Duodenal mucosa (tissue), 2 donors: ENCODE data around the gene FZD8.
A peak's percentile ranks its signal among the peaks of the same experiment; 100 is the strongest.

Experiments used
- H3K27ac ChIP-seq: one replicate; pipeline ENCODE4 v1.7.0; 2013; ENCODE audit warnings: low read depth, low read length
- H3K27me3 ChIP-seq, 2 donors: one replicate each; pipeline ENCODE4 v1.7.0; 2013; ENCODE audit warnings: low read length in 2 of 2, control low read depth in 1 of 2; ENCODE audit not compliant: insufficient read depth in 2 of 2, control insufficient read depth in 1 of 2
- H3K36me3 ChIP-seq, 2 donors: one replicate each; pipeline ENCODE4 v1.7.0; 2013; ENCODE audit warnings: low read length in 2 of 2, control low read depth in 1 of 2; ENCODE audit not compliant: insufficient read depth in 2 of 2, control insufficient read depth in 1 of 2
- H3K4me1 ChIP-seq, 2 donors: one replicate each; pipeline ENCODE4 v1.7.0; 2013; ENCODE audit warnings: low read length in 2 of 2, control low read depth in 1 of 2; ENCODE audit not compliant: insufficient read depth in 2 of 2, control insufficient read depth in 1 of 2
- H3K4me3 ChIP-seq, 2 donors: one replicate each; pipeline ENCODE4 v1.7.0; 2013; ENCODE audit warnings: low read length in 2 of 2, low read depth in 1 of 2
- H3K9ac ChIP-seq, 2 donors: one replicate each; pipeline ENCODE4 v1.7.0; 2013; ENCODE audit warnings: low read length in 2 of 2, low read depth in 1 of 2
- H3K9me3 ChIP-seq, 2 donors: one replicate each; pipeline ENCODE4 v1.7.0; 2013; ENCODE audit warnings: low read length in 2 of 2, control low read depth in 1 of 2; ENCODE audit not compliant: control insufficient read depth in 1 of 2

The FZD8 gene

DNA sequence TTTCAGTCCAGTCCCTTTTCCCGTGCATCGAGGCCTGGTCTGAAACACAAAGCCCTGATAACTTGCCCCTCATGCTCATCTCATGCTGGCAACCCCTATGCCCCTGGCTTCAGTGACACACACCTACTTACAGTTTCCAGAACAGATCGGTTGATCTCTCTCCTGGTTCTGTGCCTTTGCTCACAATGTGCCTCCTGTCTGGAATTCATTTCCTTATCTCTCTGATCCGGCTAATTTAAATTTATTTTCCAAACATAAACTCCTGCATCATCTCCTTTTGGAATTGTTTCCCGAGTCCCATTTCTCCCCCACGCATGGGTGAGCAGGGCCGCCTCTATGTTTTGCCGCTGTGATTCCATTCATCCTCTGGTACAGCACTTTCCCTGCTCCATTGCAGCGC is 25.9 kb upstream of the FZD8 start:
- Histone ChIP-seq H3K36me3 (no peaks in the 10 kb centered on the region), H3K9ac (no peak overlapping the region), H3K4me1 (no peaks in the 10 kb centered on the region)

GRCh38 chr10:35667270-35667889 is 25.3 kb upstream of the FZD8 start:
- Histone ChIP-seq H3K9ac (no peak overlapping the region), H3K4me3 (no peak overlapping the region), H3K4me1 (no peaks in the 10 kb centered on the region), H3K27me3 (no peaks in the 10 kb centered on the region), H3K36me3 (no peaks in the 10 kb centered on the region), H3K9me3 (peaks cover 2 to 4% of the 10 kb centered on the region in 2 donors), H3K27ac (no peak overlapping the region)

More for the DNA sequence above, 25.9 kb upstream of the FZD8 start:
- H3K9me3 ChIP-seq, result peaks cover 2 to 4% of the 10 kb centered on the region in 2 donors
- no peak overlapping the region for H3K4me3 ChIP-seq
- H3K27ac ChIP-seq, result no peak overlapping the region
- no peaks in the 10 kb centered on the region for H3K27me3 ChIP-seq

DNA sequence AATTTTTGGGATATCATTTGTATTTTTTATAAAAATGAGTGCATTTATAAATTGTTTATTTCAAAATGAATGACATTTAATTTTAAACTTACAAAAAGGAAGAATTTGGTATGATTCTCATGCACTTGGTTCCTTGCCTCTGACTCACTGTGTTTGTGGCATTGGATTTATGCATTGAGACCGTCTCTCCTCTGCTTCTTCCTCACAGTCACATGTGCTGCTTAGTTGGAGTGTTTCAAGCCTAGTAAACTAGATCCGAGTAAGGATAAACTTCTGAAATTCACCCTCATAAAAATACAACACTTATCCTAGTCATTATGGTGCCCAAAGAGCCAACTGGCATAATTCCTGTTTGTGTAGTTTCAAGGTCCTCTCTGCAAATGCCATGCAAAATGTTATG is 19.1 kb upstream of the FZD8 start:
- H3K9ac ChIP-seq, result no peak overlapping the region
- H3K4me1 ChIP-seq, result no peaks in the 10 kb centered on the region
- H3K9me3 ChIP-seq, result no peaks in the 10 kb centered on the region
- H3K36me3 ChIP-seq, result no peaks in the 10 kb centered on the region
- H3K27ac ChIP-seq, result no peak overlapping the region
- H3K27me3 ChIP-seq, result no peaks in the 10 kb centered on the region
- no peak overlapping the region for H3K4me3 ChIP-seq

DNA sequence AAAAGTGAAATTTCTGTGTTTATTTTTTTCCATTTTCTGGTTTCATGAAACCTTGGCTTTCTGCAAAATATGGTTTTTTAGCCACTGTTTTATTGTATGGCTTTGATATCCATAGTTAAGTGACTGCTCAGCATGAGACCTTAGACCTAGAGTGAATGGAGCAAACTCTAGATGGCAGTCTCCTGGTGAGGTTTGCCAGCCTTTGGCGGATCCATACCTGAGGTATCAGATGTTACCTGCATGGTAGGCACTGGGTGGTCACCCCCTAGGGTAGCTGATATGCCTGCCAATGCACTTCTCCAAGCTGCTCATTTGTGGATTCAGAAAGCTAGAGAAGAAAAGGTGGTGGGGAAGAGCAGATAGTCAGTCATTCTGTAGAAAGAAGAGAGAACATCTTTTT is 17.4 kb upstream of the FZD8 start:
- H3K9me3 ChIP-seq, result no peaks in the 10 kb centered on the region
- no peaks in the 10 kb centered on the region for H3K27me3 ChIP-seq
- no peak overlapping the region for H3K27ac ChIP-seq
- H3K36me3 ChIP-seq, result no peaks in the 10 kb centered on the region
- no peaks in the 10 kb centered on the region for H3K4me1 ChIP-seq
- H3K4me3 ChIP-seq, result no peak overlapping the region
- H3K9ac ChIP-seq, result no peak overlapping the region

GRCh38 chr10:35657621-35658020 is 15.5 kb upstream of the FZD8 start:
- H3K9ac ChIP-seq, result no peak overlapping the region
- H3K27me3 ChIP-seq, result no peaks in the 10 kb centered on the region

DNA sequence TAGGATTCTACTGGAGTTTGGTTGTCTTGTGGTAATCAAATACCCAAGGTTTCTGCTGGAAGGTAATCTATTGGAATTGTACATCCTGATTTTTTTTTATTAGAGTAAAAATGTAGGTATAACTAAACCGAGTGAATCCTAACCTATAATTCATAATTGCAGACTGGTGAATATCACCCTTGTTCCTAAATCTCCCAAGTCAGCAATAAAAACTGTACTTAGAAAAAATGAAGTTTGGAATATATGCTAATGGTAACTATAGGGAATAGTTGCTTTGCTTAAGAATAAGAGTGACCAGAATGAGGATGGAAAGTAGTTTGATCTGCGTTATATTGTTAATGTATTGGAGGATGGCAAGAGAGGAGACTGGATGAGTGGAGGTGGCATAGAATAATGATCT is 10.7 kb upstream of the FZD8 start:
- H3K27ac ChIP-seq, result no peak overlapping the region
- no peaks in the 10 kb centered on the region for H3K9me3 ChIP-seq
- no peaks in the 10 kb centered on the region for H3K4me1 ChIP-seq
- no peak overlapping the region for H3K4me3 ChIP-seq
- no peaks in the 10 kb centered on the region for H3K36me3 ChIP-seq
- no peaks in the 10 kb centered on the region for H3K27me3 ChIP-seq
- H3K9ac ChIP-seq, result no peak overlapping the region

More at GRCh38 chr10:35657621-35658020, 15.5 kb upstream of the FZD8 start:
- Histone ChIP-seq H3K36me3 (no peaks in the 10 kb centered on the region), H3K4me1 (no peaks in the 10 kb centered on the region), H3K27ac (no peak overlapping the region), H3K9me3 (no peaks in the 10 kb centered on the region), H3K4me3 (no peak overlapping the region)

DNA sequence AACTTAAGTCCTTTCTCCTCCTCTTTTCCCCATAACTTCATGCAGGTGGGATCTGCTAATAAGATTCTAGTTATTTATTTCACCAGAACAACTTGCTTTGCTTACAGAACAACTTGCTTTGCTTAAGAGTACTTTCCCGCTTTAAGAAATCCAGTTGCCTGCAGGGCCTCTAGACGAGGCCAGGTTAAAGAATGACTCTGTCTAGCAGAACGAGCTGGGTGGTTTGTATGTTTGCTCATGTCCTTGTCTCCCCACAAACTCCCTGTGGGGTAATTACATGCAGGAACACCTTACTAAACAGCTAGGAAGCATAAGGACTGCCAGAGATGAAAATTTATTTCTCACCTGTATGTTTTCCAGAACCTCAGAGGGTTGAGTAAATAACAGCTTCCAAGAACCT is 8.8 kb upstream of the FZD8 start:
- no peaks in the 10 kb centered on the region for H3K4me1 ChIP-seq
- no peak overlapping the region for H3K27ac ChIP-seq
- no peaks in the 10 kb centered on the region for H3K36me3 ChIP-seq
- H3K9me3 ChIP-seq, result no peaks in the 10 kb centered on the region
- H3K4me3 ChIP-seq, result no peak overlapping the region
- no peak overlapping the region for H3K9ac ChIP-seq
- no peaks in the 10 kb centered on the region for H3K27me3 ChIP-seq

- Histone ChIP-seq H3K4me3 (peak overlapping the region; percentile 70 to 82), H3K9ac (no peak overlapping the region), H3K27ac (no peak overlapping the region)
Observed at GRCh38 chr10:35644050-35644950, 2.2 kb upstream of the FZD8 start.

DNA sequence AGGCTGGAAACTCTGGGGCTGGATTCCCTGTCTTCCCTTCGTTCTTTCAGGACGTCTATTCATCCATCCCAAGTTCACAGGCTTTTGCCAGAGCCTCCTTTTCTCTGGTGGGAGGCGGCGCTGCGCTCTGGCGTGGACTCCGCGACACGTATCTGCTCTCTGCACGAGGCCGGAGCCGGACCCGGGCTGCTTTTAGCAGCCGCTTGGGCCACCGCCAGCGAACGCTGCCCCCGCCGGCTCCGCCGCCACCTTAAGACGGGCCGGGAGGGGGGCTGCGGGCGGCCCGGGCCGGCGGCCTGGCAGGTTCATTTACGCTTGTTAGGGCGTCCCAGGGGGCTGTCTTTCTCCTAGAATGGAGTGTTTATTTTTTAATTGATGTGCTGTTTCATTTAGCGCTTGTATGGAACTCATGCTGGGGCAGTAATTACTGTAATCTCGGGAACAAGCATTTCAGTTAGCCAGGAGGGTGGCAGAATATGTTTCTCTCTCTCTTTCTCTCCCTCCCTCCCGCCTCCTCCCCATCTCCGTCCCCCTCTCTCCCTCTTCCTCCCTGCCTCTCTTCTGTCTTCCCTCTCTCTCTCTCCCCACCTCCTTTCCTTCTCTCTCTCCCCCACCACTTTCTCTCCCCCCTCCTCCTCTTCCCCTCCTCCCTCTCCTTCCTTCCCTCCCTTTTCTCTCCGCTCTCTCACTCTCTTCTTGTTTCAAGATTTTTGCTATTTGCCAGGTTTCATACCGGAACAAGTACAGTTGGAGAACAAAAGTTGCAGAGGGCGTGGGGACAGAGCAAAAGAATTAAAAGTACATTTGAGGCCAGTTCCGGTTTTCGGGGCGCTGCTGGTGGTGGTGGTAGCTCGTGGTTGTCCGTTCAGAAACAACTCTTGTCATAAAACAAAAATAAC is 1.3 kb upstream of the FZD8 start:
- no peak overlapping the region for H3K27ac ChIP-seq
- H3K4me1 ChIP-seq, result peaks cover 9 to 33% of the 10 kb centered on the region in 2 donors
- peak overlapping the region; percentile 70 to 82 for H3K4me3 ChIP-seq
- no peak overlapping the region for H3K9ac ChIP-seq
- peaks cover 24 to 37% of the 10 kb centered on the region in 2 donors for H3K27me3 ChIP-seq
- no peaks in the 10 kb centered on the region for H3K9me3 ChIP-seq
- H3K36me3 ChIP-seq, result no peaks in the 10 kb centered on the region

More at GRCh38 chr10:35644050-35644950, 2.2 kb upstream of the FZD8 start:
- Histone ChIP-seq H3K9me3 (no peaks in the 10 kb centered on the region), H3K4me1 (peaks cover 9 to 33% of the 10 kb centered on the region in 2 donors), H3K27me3 (peaks cover 24 to 32% of the 10 kb centered on the region in 2 donors), H3K36me3 (no peaks in the 10 kb centered on the region)

- Histone ChIP-seq H3K27ac (no peak overlapping the region), H3K36me3 (no peaks in the 10 kb centered on the region), H3K9ac (peak overlapping the region in 1 of 2 donors; percentile 51), H3K27me3 (peaks cover 24 to 38% of the 10 kb centered on the region in 2 donors), H3K4me1 (peaks cover 9 to 33% of the 10 kb centered on the region in 2 donors), H3K4me3 (peak overlapping the region; percentile 70 to 82), H3K9me3 (no peaks in the 10 kb centered on the region)
Observed at GRCh38 chr10:35642793-35643114, 658 bp upstream of the FZD8 start.
